Measurements from ENCODE around the gene RTTN. TPM values are rescaled to one million over a fixed set of nuclear protein-coding genes. Genes with fewer than 3 reads are reported as not detected.
A peak's percentile ranks its signal among the peaks of the same experiment; 100 is the strongest.

Gene RTTN
- polyA plus RNA-seq, 3 donors from 2014 or later: 1.8 to 5.2 (median 2.4) TPM

DNA sequence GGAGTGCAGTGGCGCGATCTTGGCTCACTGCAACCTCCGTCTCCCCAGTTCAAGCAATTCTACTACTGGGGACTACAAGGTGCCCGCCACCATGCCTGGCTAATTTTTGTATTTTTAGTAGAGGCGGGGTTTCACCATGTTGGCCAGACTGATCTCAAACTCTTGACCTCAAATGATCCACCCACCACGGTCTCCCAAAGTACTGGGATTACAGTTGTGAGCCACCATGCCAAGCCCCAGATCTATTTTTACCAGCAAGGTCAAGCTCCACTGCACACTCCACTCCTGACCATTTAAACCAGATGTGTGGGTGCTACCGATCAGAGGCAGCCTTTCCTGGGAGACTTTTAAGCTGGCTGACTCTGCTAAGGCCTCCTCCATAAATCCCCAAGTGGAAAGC is 190.4 kb downstream of the RTTN start:
- H3K36me3 Mint-ChIP-seq: peaks cover 38 to 63% (median 55%) of the 10 kb centered on the region in 3 donors

DNA sequence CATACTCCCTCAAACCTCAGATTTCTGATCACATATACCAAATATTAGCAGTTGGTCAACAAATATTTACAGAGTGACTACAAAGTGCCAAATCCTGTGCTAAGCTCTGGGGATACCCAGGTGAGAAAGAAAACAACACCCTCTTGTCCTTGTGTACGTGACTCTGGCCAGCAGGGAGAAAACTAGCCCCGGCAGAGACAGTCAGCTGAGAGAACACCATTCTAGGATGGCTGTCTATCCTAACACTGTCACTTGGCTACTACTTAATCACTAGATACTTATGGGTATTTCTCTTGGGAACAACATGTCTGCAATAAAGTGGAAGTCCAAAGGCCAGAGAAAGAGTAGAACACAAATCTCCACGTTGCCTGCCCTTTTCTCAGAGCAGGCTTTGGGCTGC is 199.9 kb downstream of the RTTN start:
- Mint-ChIP-seq H3K4me1 (peaks cover 9% of the 10 kb centered on the region in 2 donors), H3K4me3 (no peak overlapping the region), H3K27ac (no peak overlapping the region), H3K36me3 (peaks cover 21 to 66% (median 61%) of the 10 kb centered on the region in 3 donors), H3K9me3 (peaks cover 0 to 9% (median 4%) of the 10 kb centered on the region in 6 donors), H3K27me3 (ENCODE audit: low read depth in 3 of 3) (peaks cover 0 to 2% (median 0%) of the 10 kb centered on the region in 3 donors)
- no peak for DNase-seq

More for the DNA sequence above, 190.4 kb downstream of the RTTN start:
- no peaks in the 10 kb centered on the region for H3K4me1 Mint-ChIP-seq
- peaks cover 0 to 7% (median 3%) of the 10 kb centered on the region in 6 donors for H3K9me3 Mint-ChIP-seq
- no peak for DNase-seq
- no peak overlapping the region for H3K4me3 Mint-ChIP-seq
- no peak overlapping the region for H3K27ac Mint-ChIP-seq
- H3K27me3 Mint-ChIP-seq (ENCODE audit: low read depth in 3 of 3): peaks cover 0 to 2% (median 0%) of the 10 kb centered on the region in 3 donors

DNA sequence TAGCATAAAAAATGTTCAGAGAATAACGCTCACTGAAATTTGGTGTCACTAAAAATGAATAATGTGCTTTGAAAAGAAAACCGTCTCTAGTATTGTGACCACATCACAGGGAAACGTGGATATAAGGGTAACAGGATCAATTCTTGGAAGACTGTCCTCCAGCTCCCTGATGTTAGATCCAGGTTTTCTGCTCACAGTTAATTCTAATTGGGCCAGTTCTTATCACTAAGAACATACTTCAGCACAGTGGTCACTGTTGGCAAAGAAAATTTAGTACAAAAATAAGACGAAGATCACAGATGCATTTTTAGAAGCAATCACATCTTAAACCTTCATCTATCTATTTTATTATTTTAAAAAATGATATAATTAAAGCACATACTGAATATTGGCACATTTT is 200.8 kb downstream of the RTTN start:
- Mint-ChIP-seq H3K4me3 (no peak overlapping the region), H3K9me3 (peaks cover 0 to 5% (median 0%) of the 10 kb centered on the region in 6 donors), H3K27me3 (ENCODE audit: low read depth in 3 of 3) (peaks cover 0 to 2% (median 0%) of the 10 kb centered on the region in 3 donors), H3K36me3 (peaks cover 14 to 58% (median 54%) of the 10 kb centered on the region in 3 donors), H3K4me1 (peaks cover 10 to 11% of the 10 kb centered on the region in 2 donors), H3K27ac (no peak overlapping the region)
- DNase-seq: no peak

DNA sequence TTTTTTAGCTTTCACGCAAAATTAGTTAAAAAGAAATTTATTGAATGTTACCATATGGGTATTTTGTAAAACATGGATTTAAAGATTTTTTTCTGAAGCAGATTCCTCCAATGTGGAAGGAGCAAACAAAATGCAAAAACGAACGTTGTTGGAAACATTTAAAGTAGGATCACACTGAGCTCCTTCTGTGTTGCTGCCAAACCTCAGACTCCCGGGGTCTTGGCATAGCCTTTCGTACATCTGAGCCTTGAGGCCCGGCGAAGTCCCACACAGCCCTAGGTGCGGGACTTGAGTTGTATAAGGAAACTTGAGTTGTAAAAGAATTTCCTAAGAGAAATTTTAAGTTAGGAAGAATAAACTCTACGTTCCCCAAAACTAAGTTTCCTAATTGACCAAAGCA is 205.8 kb downstream of the RTTN start:
- Mint-ChIP-seq H3K4me3 (no peak overlapping the region), H3K36me3 (peaks cover 26 to 56% (median 50%) of the 10 kb centered on the region in 3 donors), H3K27ac (no peak overlapping the region), H3K9me3 (no peaks in the 10 kb centered on the region), H3K27me3 (ENCODE audit: low read depth in 3 of 3) (peaks cover 0 to 2% (median 1%) of the 10 kb centered on the region in 3 donors), H3K4me1 (peaks cover 8 to 21% of the 10 kb centered on the region in 2 donors)
- no peak for DNase-seq

DNA sequence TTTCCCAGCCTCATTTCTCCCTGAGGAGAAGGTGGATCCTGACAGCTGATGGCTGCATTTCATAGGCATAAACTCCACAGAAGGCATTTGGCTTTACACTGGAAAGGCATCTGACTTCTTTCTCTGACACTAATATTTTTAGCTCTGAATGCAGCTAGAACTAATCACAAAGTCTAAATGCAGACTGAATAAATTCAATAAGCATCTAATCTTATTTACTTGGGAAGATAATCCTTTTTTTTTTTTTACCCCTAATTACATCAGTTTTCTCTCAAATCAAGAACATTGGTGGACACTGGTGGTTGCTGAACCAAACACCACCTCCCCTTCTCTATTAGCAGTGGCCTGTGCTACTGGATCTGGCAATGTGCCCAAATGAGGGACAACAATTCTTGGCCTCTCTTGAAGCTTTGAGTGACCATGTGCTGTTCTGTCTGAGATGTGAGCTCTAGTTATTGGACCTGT is 206.9 kb downstream of the RTTN start:
- Mint-ChIP-seq H3K9me3 (no peaks in the 10 kb centered on the region), H3K4me1 (peaks cover 8 to 21% of the 10 kb centered on the region in 2 donors), H3K36me3 (peaks cover 29 to 53% (median 50%) of the 10 kb centered on the region in 3 donors), H3K27ac (no peak overlapping the region), H3K4me3 (no peak overlapping the region), H3K27me3 (ENCODE audit: low read depth in 3 of 3) (peaks cover 0 to 2% (median 1%) of the 10 kb centered on the region in 3 donors)
- no peak for DNase-seq

DNA sequence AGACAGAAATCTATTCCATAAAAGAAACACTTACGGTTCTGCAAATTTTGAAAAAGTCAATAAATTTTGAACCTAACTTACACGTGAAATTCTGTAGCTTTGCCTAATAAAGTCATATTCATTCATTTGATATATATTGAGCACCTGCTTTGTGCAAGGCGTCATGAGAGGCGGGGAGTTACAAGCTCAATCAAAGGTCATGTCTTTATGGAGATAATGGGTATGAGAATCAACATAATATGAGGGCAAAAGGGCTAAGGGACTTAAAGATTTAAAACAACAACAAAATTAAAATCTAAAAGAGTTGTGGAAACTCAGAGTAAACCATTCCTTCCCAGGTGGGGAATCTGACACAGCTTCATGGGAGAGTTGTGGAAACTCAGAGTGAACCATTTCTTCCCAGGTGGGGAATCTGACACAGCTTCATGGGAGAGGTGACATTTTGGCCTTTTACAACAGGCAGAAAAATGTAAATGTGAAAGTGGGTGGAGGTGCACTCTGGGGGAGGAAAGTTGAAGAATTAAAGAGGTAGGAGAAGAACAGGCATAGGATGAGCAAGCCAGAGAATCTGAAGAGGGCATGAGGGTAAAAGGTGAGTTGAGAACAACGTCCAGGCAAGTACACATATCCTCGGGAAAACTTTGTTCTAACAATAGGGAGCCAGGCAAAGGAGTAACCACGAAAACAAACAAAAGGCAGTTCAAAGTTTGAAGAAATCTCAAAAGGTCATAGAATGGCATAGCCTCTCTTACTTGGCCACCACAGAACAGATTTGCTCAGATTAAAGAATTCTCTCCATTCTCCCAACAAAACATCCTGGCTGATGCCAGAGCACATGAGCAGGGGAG is 208.3 kb downstream of the RTTN start:
- peaks cover 35 to 60% (median 55%) of the 10 kb centered on the region in 3 donors for H3K36me3 Mint-ChIP-seq
- peak overlapping the region in 1 of 6 donors; percentile 26 for H3K27ac Mint-ChIP-seq
- no peak overlapping the region for H3K4me3 Mint-ChIP-seq
- no peaks in the 10 kb centered on the region for H3K9me3 Mint-ChIP-seq
- no peak for DNase-seq
- peaks cover 0 to 4% (median 1%) of the 10 kb centered on the region in 3 donors for H3K27me3 Mint-ChIP-seq (ENCODE audit: low read depth in 3 of 3)
- peaks cover 8 to 21% of the 10 kb centered on the region in 2 donors for H3K4me1 Mint-ChIP-seq

DNA sequence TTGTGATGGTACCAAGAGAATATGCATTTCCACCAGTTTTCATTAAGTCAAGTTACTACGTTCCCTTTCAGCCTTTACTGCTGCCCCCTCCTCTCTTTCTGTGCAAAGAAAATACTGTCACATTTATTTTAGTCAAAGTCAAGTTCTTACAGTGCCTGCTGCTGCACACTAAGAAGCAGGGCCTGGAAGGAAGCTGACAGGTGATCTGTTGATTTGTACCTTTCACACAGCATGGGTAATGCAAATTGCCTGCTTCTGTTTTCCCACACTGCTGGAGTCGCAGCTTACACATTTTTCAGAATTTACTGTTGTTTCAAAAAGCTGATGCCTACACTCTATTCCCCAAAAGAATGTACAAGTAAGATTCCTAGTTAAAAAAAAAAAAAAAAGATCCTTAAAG is 209.1 kb downstream of the RTTN start:
- Mint-ChIP-seq H3K36me3 (peaks cover 37 to 60% (median 56%) of the 10 kb centered on the region in 3 donors), H3K27me3 (ENCODE audit: low read depth in 3 of 3) (peaks cover 0 to 1% (median 1%) of the 10 kb centered on the region in 3 donors), H3K27ac (peak overlapping the region in 1 of 6 donors; percentile 57), H3K4me3 (no peak overlapping the region), H3K9me3 (peaks cover 0 to 1% (median 0%) of the 10 kb centered on the region in 6 donors), H3K4me1 (peaks cover 8 to 21% of the 10 kb centered on the region in 2 donors)
- DNase-seq: no peak

DNA sequence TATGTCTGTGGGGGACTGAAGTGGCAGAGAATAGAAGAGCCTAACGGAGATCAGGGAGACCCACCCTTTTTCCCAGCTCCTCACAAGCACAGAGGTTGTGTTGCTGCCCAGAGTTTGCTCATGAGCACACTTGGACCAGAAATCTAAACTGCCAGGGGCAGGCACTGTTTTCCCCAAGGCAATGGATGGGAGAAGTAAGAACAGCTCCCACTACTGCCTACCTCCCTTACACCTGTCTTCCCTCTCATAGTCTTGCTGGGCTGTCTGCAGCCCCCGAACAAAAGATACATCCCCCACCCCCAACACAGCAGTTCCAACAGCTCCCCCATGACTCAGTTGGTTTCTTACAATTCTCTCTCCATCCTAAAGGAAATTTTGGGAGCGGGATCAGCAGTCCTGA is 209.7 kb downstream of the RTTN start:
- Mint-ChIP-seq H3K27me3 (ENCODE audit: low read depth in 3 of 3) (peaks cover 0 to 1% (median 1%) of the 10 kb centered on the region in 3 donors), H3K27ac (no peak overlapping the region), H3K9me3 (peaks cover 0 to 6% (median 0%) of the 10 kb centered on the region in 6 donors), H3K4me1 (peaks cover 3 to 14% of the 10 kb centered on the region in 2 donors), H3K36me3 (peaks cover 41 to 58% (median 53%) of the 10 kb centered on the region in 3 donors), H3K4me3 (no peak overlapping the region)
- DNase-seq: no peak

DNA sequence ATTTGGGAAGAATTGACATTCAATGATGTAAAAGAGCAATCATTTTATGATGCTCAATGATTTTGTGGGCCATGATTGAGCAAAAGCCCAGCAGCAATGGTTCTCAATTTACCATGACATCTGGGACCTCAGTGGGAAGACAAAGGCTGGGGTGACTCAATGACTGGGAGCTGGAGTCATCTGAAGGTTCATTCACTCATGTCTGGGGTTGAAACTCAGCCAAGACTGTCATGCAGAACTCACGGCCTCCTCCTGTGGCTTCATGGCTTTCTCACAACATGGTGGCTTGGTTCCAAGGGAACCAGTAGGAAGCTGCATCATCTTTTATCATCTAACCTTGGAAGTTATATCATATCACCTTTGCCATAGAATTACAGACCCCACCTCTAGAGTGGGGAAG is 212.7 kb downstream of the RTTN start:
- H3K27me3 Mint-ChIP-seq (ENCODE audit: low read depth in 3 of 3): peaks cover 0 to 3% (median 1%) of the 10 kb centered on the region in 3 donors
- H3K36me3 Mint-ChIP-seq: peaks cover 59 to 76% (median 62%) of the 10 kb centered on the region in 3 donors
- no peak for DNase-seq
- H3K4me1 Mint-ChIP-seq: peaks cover 0 to 7% of the 10 kb centered on the region in 2 donors
- peaks cover 11 to 28% (median 18%) of the 10 kb centered on the region in 6 donors for H3K9me3 Mint-ChIP-seq
- no peak overlapping the region for H3K27ac Mint-ChIP-seq
- no peak overlapping the region for H3K4me3 Mint-ChIP-seq

DNA sequence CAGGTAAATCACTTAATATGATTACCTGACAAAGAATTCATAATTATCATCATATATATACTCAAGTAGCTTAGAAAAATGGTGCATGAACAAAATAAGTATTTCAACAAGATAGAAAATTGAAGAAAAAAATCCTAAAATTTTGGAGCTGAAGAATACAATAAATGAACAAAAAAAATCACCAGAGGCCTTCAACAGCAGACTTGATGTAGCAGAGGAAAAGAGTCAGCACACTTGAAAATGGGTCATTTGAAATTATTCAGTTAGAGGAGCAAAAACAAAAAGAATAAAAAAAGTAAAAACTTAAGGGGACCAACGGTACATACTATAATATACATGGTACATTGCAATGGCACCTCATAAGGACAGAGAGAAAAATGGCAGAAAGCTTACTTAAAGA is 217.6 kb downstream of the RTTN start:
- H3K9me3 Mint-ChIP-seq: peaks cover 20 to 40% (median 27%) of the 10 kb centered on the region in 6 donors
- H3K27ac Mint-ChIP-seq: no peak overlapping the region
- no peak overlapping the region for H3K4me3 Mint-ChIP-seq
- H3K36me3 Mint-ChIP-seq: peaks cover 50 to 65% (median 64%) of the 10 kb centered on the region in 3 donors
- no peak for DNase-seq
- H3K4me1 Mint-ChIP-seq: peaks cover 0 to 2% of the 10 kb centered on the region in 2 donors
- peaks cover 0 to 5% (median 0%) of the 10 kb centered on the region in 3 donors for H3K27me3 Mint-ChIP-seq (ENCODE audit: low read depth in 3 of 3)

DNA sequence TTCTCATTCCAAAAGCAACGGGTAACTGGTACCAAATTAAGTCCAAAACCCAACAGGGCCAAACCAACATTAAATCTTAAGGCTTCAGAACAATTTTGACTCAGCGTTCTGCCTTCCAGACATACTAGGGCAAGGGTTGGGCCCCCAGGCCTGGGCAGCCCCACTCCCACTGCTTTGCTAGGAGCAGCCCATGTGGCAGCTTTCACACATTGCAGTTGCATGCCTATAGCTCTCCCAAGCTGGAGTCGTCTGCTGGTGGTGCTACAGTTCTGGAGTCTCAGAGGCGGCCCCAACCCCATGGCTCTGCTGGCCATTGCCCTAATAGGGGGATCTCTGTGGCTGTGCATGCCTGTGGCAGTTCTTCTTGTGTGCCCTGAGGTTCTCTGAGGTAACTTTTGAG is 220.2 kb downstream of the RTTN start:
- H3K36me3 Mint-ChIP-seq: peaks cover 37 to 53% (median 47%) of the 10 kb centered on the region in 3 donors
- no peak for DNase-seq
- H3K4me3 Mint-ChIP-seq: no peak overlapping the region
- peaks cover 20 to 28% of the 10 kb centered on the region in 2 donors for H3K4me1 Mint-ChIP-seq
- H3K9me3 Mint-ChIP-seq: peaks cover 20 to 34% (median 27%) of the 10 kb centered on the region in 6 donors
- peaks cover 0 to 3% (median 0%) of the 10 kb centered on the region in 3 donors for H3K27me3 Mint-ChIP-seq (ENCODE audit: low read depth in 3 of 3)
- no peak overlapping the region for H3K27ac Mint-ChIP-seq

DNA sequence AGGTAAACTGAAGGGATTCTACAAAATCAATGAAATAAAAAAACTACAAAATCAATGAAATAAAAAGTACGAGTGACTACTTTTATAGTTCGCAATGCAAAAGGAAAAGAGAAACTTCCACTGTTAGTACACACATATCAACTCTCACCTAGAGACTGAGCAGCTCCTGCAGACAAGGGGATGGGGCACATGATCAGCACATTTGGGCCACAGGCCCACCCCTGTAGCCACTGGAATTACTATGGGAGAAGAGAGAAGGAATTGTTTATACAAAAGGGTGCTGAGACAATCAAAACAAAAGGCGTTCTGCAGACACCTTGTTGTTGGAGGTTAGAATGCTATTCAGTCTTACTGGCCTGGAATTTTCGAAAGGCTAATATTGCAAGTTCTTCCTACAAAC is 223.1 kb downstream of the RTTN start:
- Mint-ChIP-seq H3K9me3 (peaks cover 2 to 9% (median 6%) of the 10 kb centered on the region in 6 donors), H3K36me3 (peaks cover 23 to 40% (median 24%) of the 10 kb centered on the region in 3 donors), H3K4me3 (peak overlapping the region in 1 of 5 donors; percentile 7), H3K27me3 (ENCODE audit: low read depth in 3 of 3) (peaks cover 0 to 2% (median 0%) of the 10 kb centered on the region in 3 donors), H3K4me1 (peaks cover 25 to 32% of the 10 kb centered on the region in 2 donors), H3K27ac (peak overlapping the region in 1 of 6 donors; percentile 5)
- DNase-seq: no peak

DNA sequence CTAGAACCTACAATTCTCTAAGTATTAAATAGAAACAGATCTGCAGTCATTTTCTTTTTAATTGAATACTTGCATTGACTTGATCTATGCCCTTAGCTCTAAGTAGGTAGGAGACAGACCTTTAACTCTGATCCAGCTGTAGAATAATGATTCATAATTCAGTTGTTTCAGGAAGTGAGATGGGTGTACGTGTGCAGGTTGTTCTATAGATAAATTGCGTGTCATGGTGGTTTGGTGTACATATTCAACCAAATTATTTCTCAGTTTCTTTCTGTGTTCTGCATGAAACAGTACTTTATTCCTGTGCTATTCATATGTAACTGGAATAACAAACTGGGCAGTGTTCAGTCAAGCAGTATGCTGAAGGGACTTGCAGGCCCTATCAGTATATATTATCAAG is 223.5 kb downstream of the RTTN start:
- peaks cover 0 to 2% (median 0%) of the 10 kb centered on the region in 3 donors for H3K27me3 Mint-ChIP-seq (ENCODE audit: low read depth in 3 of 3)
- H3K4me3 Mint-ChIP-seq: no peak overlapping the region
- H3K27ac Mint-ChIP-seq: peak overlapping the region in 1 of 6 donors; percentile 60
- peaks cover 25 to 32% of the 10 kb centered on the region in 2 donors for H3K4me1 Mint-ChIP-seq
- peaks cover 19 to 39% (median 24%) of the 10 kb centered on the region in 3 donors for H3K36me3 Mint-ChIP-seq
- peaks cover 0 to 9% (median 2%) of the 10 kb centered on the region in 6 donors for H3K9me3 Mint-ChIP-seq
- no peak for DNase-seq

Data from immature natural killer cell (primary cell).